NCI-H345 treated with DMSO at 0.1 percent for 48 hours (cell line): ENCODE measurements around the gene PRAF2.

ENCODE experiments used
- DNase-seq: peaks from one replicate; lab custom pipeline; 2025; ENCODE audit not compliant: unreplicated experiment; lab: John Stamatoyannopoulos, UW

Gene PRAF2, protein sequence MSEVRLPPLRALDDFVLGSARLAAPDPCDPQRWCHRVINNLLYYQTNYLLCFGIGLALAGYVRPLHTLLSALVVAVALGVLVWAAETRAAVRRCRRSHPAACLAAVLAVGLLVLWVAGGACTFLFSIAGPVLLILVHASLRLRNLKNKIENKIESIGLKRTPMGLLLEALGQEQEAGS

GRCh38 chrX:49073601-49074575 is at the start of gene PRAF2:
Gene PRAF2, minus strand, starts transcription at chrX:49074002. Its CDS starts 15 bp downstream, at chrX:49073987.
- peak; percentile 78 for DNase-seq

DNA sequence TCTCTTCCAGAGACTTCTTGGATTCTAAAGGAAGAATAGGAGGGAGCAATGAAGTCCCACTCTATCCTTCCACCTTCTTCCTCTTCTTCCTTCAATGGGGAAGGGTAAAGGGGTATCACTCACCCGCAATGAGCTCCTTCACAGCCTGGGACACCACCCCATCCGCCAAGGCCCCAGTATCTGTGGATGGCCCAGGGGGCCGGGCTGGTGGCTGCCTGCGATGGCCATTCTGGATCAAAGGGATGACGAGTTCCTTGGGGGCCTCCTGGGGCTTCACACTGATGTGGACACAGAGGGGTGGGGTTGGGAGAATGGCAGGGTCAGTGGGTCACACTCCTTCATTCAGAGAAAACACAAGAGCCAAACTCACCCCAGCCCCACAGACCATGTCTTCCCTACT is 48.7 kb upstream of the PRAF2 start:
- DNase-seq, result no peak

GRCh38 chrX:49120091-49120490 is 46.3 kb upstream of the PRAF2 start:
- DNase-seq, result no peak

- no peak for DNase-seq
Measured at GRCh38 chrX:49117581-49117980, 43.8 kb upstream of the PRAF2 start.

- no peak for DNase-seq
Measured at GRCh38 chrX:49116716-49117115, 42.9 kb upstream of the PRAF2 start.

- no peak for DNase-seq
Measured at GRCh38 chrX:49116076-49116475, 42.3 kb upstream of the PRAF2 start.

DNA sequence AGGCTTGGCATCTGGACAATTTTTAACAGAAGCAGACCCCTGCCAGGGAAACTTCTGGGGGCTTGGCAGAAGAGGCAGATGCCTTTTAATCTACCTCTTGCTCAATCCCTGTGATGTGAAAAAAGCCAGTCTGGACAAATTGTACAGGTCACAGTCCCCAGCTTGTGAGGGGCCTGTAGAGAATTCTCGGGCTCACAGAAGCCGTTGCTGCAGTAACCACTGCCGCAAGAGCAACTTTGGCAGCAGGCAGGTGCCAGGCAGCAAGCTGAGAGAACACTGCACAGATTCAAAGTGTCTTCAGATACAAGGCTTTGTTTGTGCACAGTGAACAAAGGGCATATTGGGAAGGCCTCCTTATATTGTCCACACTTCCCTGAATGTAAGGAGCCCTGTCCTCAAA is 38.0 kb upstream of the PRAF2 start:
- DNase-seq, result no peak

- no peak for DNase-seq
Measured at GRCh38 chrX:49110417-49110816, 36.6 kb upstream of the PRAF2 start.

GRCh38 chrX:49108641-49109040 is 34.8 kb upstream of the PRAF2 start:
- DNase-seq, result no peak

DNA sequence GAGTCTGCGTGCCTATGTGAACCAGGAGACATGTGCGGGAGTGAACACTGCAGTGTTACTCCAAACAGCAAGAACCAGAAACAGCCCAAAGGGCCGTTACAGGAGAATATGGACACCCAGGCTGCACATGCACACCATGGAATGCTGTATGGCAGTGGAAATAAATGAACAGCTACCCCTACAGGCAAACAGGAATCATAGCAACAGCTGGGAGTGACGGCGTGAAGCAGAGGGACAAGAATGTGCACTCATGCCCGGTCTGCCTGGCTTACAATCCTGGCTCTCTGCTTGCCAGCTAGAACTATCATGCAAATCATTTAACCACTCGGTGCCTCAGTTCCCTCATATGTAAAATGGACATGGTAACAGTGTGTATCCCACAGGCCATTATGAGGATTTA is 33.1 kb upstream of the PRAF2 start:
- DNase-seq, result no peak

DNA sequence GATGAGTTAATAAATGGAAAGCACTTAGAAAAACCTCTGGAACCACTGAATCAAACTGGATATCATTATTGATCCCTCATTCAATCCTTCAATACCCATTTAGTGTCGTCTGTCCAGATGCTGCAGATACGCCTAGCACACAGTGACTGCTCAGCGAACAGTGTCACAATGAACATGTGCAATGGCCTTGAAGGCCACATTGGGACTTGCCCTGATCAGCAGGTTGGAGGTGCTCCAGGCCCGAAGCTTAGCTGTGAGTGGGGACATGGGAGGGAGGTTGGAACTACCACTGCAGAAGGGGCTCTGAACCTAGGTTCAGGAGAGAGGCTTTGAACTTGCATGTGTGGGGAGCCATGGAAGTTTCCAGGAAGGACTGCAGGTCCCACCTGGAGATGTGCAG is 32.5 kb upstream of the PRAF2 start:
- no peak for DNase-seq

GRCh38 chrX:49103637-49104036 is 29.8 kb upstream of the PRAF2 start:
- DNase-seq, result no peak

DNA sequence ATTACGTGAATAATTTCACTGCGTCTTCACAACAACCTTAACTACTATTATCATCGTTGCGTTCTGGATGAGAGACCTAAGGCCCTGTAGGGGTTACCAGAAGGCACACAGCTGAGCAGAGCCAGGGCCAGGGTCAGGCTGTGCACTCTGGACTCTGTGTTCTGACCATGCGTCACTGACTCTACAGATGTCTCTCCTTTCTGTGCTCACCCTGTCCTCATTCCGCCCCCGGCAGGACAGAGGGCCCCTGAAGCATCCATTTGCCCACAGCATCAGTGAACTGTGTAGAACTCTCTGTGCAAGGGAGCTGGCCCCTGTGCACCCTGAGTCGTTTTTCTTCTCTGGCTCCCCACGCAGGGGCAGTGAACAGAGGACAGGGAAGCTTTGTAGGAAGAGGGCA is 28.4 kb upstream of the PRAF2 start:
- no peak for DNase-seq

DNA sequence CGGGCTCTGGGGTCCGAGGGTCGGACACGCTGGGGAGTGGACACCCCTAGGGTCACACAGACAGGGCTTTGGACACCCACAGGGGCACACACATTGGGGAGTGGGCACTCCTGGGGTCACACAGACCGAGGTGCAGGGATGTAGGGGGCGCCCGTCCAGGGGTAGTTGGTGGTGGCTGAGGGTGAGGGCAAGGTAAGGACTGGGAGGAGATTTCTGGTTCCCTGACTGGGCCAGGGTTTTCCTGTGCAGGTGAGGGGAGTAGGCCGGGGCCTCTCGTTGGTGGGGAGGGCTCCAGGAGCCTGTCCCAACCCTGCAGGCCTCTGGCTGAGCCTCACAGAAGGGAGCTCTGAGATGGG is 27.8 kb upstream of the PRAF2 start:
- DNase-seq, result no peak

DNA sequence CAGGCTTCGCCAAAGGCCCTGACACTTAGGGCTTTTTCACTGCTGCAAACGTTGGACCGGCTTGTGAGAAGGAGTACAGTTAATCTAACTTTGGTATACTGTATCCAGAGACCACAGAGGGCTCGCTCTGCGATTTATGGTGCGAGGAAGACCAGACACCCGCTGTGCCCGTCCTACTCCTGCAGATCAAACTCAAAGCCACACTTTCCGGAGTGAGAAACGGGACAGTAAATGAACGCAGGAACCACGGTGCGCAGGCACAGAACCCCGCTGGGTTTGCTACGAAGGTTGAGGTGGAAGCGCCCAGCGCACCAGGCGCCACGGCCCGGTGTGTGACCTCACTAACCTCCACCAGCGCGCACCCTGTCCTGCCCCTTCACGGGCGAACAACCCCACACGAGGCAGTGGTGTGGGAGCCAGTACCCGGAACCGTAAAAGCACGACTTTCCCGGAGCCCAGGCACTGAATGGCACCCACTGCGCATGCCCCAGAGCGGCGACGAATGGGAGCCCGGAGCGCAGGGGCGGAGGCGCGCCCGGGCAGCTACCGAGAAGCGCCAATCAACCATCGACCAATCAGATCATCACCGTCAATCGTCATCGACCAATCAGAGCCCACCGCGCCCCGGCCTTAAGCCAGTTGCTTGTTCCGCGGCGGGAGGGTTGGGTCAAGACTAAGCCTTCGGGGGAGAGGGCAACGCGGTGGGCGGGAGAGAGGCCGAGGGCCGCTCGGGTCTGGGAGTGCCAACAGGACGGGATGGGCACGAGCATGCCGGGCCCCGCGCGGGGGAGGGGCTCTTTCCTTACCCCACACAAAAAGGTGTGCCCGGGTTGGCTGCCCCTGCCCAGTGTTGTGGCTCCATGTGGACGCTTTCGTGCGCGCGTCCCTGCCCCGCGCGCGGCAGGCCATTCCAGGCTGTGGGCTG is 27.2 kb upstream of the PRAF2 start:
- peak; percentile 84 for DNase-seq

DNA sequence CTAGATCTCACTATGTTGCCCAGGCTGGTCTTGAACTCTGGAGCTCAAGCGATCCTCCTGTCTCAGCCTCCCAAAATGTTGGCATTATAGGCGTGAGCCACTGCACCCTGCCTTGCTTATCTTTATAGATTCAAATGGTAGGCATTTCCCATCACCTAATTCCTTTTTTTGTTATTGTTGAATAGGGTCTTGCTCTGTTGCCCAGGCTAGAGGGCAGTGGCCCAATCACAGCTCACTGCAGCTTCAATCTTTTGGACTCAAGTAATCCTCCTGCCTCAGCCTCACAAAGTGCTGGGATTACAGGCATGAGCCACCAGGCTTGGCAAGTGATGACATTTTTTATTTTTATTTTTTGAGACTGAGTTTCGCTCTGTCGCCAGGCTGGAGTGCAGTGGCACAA is 22.6 kb upstream of the PRAF2 start:
- DNase-seq, result no peak

GRCh38 chrX:49089553-49089952 is 15.8 kb upstream of the PRAF2 start:
- DNase-seq, result no peak

GRCh38 chrX:49082271-49082871 is 8.6 kb upstream of the PRAF2 start:
- DNase-seq, result no peak

- peak; percentile 36 for DNase-seq
Measured at GRCh38 chrX:49079489-49080428, 6.0 kb upstream of the PRAF2 start, which contains the start of gene WDR45. Gene WDR45, minus strand, starts transcription at chrX:49079887. Its CDS starts 1,792 bp downstream, at chrX:49078095.

DNA sequence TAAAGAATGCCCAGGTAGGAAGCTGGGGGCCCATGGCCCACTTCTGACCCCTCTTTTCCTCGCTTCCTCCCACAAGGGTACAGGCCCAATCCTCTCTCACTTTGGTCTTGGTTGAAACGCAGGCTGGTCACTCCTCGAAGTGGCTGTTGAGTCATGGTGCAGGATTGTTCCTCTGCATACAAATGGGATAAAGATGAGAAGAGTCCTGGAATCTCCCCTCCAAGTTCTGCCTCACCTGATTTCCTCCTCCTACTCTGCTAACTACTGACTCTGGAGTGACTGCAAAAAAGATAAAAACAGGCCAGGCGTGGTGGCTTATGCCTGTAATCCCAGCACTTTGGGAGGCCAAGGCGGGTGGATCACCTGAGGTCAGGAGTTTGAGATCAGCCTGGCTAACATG is 4.1 kb upstream of the PRAF2 start:
- DNase-seq, result no peak
